ENCODE measurements around the gene OR4D10. TPM values are rescaled to one million over a fixed set of nuclear protein-coding genes. Genes with fewer than 3 reads are reported as not detected.

The OR4D10 gene
- total RNA-seq (2014; rRNA removed) (not detected in 2 replicates), Bru-seq, nascent RNA (not detected), BruChase-seq, experiment 1, labeled RNA remaining after a 6-hour chase (not detected), BruChase-seq, experiment 2, labeled RNA remaining after a 2-hour chase (not detected)
- long read RNA-seq = 0 reads

DNA sequence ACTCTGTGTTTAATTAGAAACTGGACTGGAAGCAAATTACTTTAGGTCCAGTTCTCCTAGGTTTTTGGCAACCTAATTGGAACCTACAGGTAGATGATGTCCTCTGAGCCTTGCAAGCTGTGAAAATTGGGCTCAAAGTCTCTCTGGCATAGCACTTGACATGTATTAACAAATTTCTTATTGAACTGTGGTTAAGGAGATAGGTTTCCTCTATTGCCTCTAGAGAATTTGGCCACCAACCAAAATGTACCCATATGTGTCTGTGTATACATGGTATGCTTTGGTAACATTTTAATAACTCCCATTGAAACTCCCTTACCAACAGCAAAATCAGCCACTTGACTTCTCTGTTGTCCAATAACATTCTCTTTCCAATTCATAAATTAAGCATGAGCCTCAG, at the start of gene OR4D10:
TSS of gene OR4D10 (plus strand) at position 301 of the 400 bp plus-strand sequence. CDS start 4,115 bp downstream, outside the sequence.
- Histone ChIP-seq H3K27ac (ENCODE audit: low read length) (no peak within 1 kb of the TSS), H3K79me2 (ENCODE audit: low read length) (no peaks in the 10 kb centered on the region), H2AFZ (ENCODE audit: low read length) (no peak within 1 kb of the TSS), H3F3A (ENCODE audit: low read length, unreplicated experiment) (no peaks in the 10 kb centered on the region), H3K27me3 (ENCODE audit: low read length) (peaks cover 54% of the 10 kb centered on the region), H3K4me1 (ENCODE audit: insufficient read depth, low read length) (no peaks in the 10 kb centered on the region), H3K36me3 (ENCODE audit: low read depth, low read length) (no peaks in the 10 kb centered on the region), H4K20me1 (ENCODE audit: low read length) (no peaks in the 10 kb centered on the region), H3K9ac (ENCODE audit: low read length) (no peak within 1 kb of the TSS), H3K9me2 (replicated peaks; ENCODE audit: low read length) (no peaks in the 10 kb centered on the region), H3K9me3 (ENCODE audit: low read length) (no peaks in the 10 kb centered on the region), H3K4me2 (ENCODE audit: low read length) (no peak within 1 kb of the TSS), H3K4me3 (ENCODE audit: low read length) (no peak within 1 kb of the TSS)
- DNase-seq (no peak), ATAC-seq (no peak)
- TF ChIP-seq EZH2phosphoT487 (IDR thresholded peaks at IDR 0.05; ENCODE audit: borderline replicate concordance, low read length) (no peak), EZH2 (IDR thresholded peaks at IDR 0.05; ENCODE audit: low read length, unreplicated experiment) (no peak)
- ChIA-PET POLR2A (ENCODE audit: unreplicated experiment) (no interaction called here), CTCF (no interaction called here)
- intact Hi-C loops (cut with micrococcal nuclease) = no loop called here
- BruUV-seq (replicated peaks) = no TSS peak

DNA sequence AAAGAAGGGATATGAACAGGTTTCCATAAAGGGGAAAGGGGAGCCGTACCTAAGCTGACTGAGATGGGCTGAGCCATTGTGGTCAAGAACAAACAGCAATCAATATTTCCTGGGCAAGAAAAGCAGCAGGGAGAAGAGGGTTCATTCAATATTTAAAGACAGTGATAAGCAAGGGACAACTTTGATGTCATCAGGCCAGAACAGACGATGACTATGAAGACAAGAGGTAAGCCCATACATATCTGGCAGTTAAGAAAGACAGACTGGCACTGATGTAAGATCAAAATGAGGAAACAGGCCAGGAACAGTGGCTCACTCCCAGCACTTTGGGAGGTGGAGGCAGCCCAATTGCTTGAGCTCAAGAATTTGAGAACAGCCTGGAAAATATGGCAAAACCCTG, 49.3 kb upstream of the OR4D10 start:
- DNase-seq = no peak
- H3K9ac ChIP-seq (ENCODE audit: low read length) = no peak overlapping the region
- no peaks in the 10 kb centered on the region for H3K36me3 ChIP-seq (ENCODE audit: low read depth, low read length)
- no peaks in the 10 kb centered on the region for H3K4me1 ChIP-seq (ENCODE audit: insufficient read depth, low read length)
- TF ChIP-seq EZH2phosphoT487 (IDR thresholded peaks at IDR 0.05; ENCODE audit: borderline replicate concordance, low read length) (no peak), EZH2 (IDR thresholded peaks at IDR 0.05; ENCODE audit: low read length, unreplicated experiment) (no peak)
- TF ChIP-seq, protein P1, sequence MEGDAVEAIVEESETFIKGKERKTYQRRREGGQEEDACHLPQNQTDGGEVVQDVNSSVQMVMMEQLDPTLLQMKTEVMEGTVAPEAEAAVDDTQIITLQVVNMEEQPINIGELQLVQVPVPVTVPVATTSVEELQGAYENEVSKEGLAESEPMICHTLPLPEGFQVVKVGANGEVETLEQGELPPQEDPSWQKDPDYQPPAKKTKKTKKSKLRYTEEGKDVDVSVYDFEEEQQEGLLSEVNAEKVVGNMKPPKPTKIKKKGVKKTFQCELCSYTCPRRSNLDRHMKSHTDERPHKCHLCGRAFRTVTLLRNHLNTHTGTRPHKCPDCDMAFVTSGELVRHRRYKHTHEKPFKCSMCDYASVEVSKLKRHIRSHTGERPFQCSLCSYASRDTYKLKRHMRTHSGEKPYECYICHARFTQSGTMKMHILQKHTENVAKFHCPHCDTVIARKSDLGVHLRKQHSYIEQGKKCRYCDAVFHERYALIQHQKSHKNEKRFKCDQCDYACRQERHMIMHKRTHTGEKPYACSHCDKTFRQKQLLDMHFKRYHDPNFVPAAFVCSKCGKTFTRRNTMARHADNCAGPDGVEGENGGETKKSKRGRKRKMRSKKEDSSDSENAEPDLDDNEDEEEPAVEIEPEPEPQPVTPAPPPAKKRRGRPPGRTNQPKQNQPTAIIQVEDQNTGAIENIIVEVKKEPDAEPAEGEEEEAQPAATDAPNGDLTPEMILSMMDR (conservative IDR thresholded peaks at IDR 0.05; ENCODE audit: low read depth, low read length) = no peak
- H3F3A ChIP-seq (ENCODE audit: low read length, unreplicated experiment) = no peaks in the 10 kb centered on the region
- H3K27ac ChIP-seq (ENCODE audit: low read length) = no peak overlapping the region
- H3K27me3 ChIP-seq (ENCODE audit: low read length) = peaks cover 55% of the 10 kb centered on the region
- H4K20me1 ChIP-seq (ENCODE audit: low read length) = no peaks in the 10 kb centered on the region
- H3K4me3 ChIP-seq (ENCODE audit: low read length) = no peak overlapping the region
- no peaks in the 10 kb centered on the region for H3K79me2 ChIP-seq (ENCODE audit: low read length)
- H2AFZ ChIP-seq (ENCODE audit: low read length) = no peak overlapping the region
- no peak for ATAC-seq
- ChIA-PET POLR2A (ENCODE audit: unreplicated experiment) (no interaction called here), CTCF (no interaction called here)
- intact Hi-C loops (cut with micrococcal nuclease) = no loop called here
- no peak overlapping the region for H3K4me2 ChIP-seq (ENCODE audit: low read length)
- H3K9me3 ChIP-seq (ENCODE audit: low read length) = no peaks in the 10 kb centered on the region
- no TSS peak for BruUV-seq (replicated peaks)
- H3K9me2 ChIP-seq (replicated peaks; ENCODE audit: low read length) = no peaks in the 10 kb centered on the region

GRCh38 chr11:59425131-59425530, 48.0 kb upstream of the OR4D10 start:
- no TSS peak for BruUV-seq (replicated peaks)
- intact Hi-C loops (cut with micrococcal nuclease) = no loop called here
- Histone ChIP-seq H3K27me3 (ENCODE audit: low read length) (peaks cover 48% of the 10 kb centered on the region), H3K36me3 (ENCODE audit: low read depth, low read length) (no peaks in the 10 kb centered on the region), H3K4me2 (ENCODE audit: low read length) (no peak overlapping the region), H3K9me2 (replicated peaks; ENCODE audit: low read length) (no peaks in the 10 kb centered on the region), H3K9me3 (ENCODE audit: low read length) (no peaks in the 10 kb centered on the region), H3K4me1 (ENCODE audit: insufficient read depth, low read length) (no peaks in the 10 kb centered on the region), H2AFZ (ENCODE audit: low read length) (no peak overlapping the region), H3K4me3 (ENCODE audit: low read length) (no peak overlapping the region), H3K79me2 (ENCODE audit: low read length) (no peaks in the 10 kb centered on the region), H3K27ac (ENCODE audit: low read length) (no peak overlapping the region), H3F3A (ENCODE audit: low read length, unreplicated experiment) (no peaks in the 10 kb centered on the region), H4K20me1 (ENCODE audit: low read length) (no peaks in the 10 kb centered on the region), H3K9ac (ENCODE audit: low read length) (no peak overlapping the region)
- DNase-seq (no peak), ATAC-seq (no peak)
- ChIA-PET POLR2A (ENCODE audit: unreplicated experiment) (no interaction called here), CTCF (no interaction called here)
- TF ChIP-seq, protein P1 (conservative IDR thresholded peaks at IDR 0.05; ENCODE audit: low read depth, low read length) = no peak
- TF ChIP-seq EZH2 (IDR thresholded peaks at IDR 0.05; ENCODE audit: low read length, unreplicated experiment) (no peak), EZH2phosphoT487 (IDR thresholded peaks at IDR 0.05; ENCODE audit: borderline replicate concordance, low read length) (no peak)

Measured in PC-3 (cell line).